ENCODE results near the gene UBXN6. TPM values are rescaled to one million over a fixed set of nuclear protein-coding genes. Genes with fewer than 3 reads are reported as not detected.

The UBXN6 gene
- total RNA-seq, 2 experiments from 2014 or later: 54.5 to 58.4 TPM

DNA sequence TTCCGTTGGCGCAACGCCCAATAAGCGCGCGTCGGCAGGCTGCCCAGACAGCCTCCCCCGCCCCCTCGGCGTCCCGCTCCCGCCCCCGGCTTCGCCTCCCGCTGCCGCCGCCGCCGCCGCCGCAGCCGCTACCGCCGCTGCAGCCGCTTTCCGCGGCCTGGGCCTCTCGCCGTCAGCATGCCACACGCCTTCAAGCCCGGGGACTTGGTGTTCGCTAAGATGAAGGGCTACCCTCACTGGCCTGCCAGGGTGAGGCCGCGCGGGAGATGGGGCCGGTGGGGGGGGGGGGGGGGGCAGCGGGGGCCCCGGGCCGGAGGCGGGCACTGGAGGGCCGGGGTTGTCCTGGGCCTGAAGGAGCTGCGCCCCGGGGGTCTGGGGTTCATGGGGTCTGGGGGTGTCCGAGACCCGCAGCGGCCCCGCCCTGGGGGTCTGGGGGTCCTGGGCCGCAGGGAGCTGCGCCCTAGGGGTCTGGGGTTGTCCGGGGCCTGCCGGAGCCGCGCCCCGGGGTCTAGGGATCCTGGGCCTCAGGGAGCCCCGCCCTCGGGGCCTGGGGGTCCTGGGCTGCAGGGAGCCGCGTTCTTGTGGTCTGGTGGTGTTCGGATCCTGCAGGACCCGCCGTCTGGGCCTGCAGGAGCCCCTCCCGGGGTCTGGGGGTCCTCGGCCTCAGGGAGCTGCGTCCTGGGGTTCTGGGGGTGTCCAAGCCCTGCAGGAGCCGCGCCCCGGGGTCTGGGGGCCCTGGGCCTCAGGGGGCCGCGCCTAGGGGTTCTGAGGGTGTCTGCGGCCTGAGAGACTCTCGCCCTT is 14.8 kb upstream of the UBXN6 start, which contains the start of gene HDGFL2:
HDGFL2 (plus strand) TSS at position 124 of the 801 bp plus-strand sequence; CDS start at position 178, 54 bp downstream.
- H3K27ac Mint-ChIP-seq: no peak within 1 kb of the TSS

DNA sequence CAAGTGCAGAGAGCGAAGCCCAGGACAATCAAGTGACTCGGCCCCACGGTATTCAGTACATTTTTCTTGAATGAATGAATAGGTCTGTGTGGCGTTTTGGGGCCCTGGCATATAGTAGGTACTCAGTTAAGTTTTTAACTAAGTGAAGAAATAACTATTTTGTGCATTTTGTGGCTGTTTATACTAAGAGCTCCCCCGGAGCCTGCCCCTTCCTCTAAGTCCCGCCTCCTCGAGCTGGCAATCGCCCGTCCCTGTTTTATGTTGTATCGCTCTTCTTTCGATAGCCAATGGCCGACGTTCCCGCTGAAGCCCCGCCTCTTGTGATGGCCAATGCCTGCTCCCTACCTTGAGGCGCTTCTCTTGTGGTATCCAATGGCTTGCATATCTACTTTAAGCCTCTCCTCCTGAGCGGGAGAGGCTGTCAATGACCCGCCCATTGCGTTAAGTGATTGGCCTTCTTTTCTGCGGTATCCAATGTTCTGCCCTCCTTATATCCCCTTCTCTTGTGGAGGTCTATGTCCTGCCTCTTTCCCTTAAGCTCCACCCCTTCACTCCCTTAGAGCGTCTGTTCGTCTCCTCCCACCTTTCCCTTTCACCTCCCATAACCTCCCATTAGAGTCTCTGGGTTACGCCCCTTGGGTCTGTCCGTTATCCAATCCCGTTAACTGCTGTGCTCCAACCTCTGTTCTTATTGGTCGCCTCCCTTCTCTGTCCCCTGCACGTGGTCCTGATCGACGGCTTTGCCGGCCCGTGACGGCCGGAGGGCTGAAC is 14.0 kb upstream of the UBXN6 start:
- peaks cover 3% of the 10 kb centered on the region for H3K36me3 Mint-ChIP-seq (ENCODE audit: low read depth)
- H3K9me3 ChIP-seq (ENCODE audit: control insufficient read depth in 1 of 2, insufficient read depth in 1 of 2, low read length in 2 of 2): no peaks in the 10 kb centered on the region
- H3K4me1 Mint-ChIP-seq (ENCODE audit: low read depth): peaks cover 22% of the 10 kb centered on the region
- ChIA-PET POLR2A (interaction anchor here (0.7 to 1.9 kb wide), 20 partner anchors 11 to 1433 kb away, joined by 3 to 36 read pairs (median 5); partner anchors contain the start of genes CHAF1A, DUS3L, EEF2 and FEM1A), CTCF (interaction anchor here (0.6 to 1.3 kb wide), 6 partner anchors 52 to 484 kb away, joined by 3 to 4 read pairs (median 3); partner anchors contain the start of genes SH3GL1 and YJU2)
- H3K27me3 Mint-ChIP-seq: no peaks in the 10 kb centered on the region
- H3K27ac ChIP-seq (ENCODE audit: low read depth in 1 of 2, low read length in 2 of 2): peak overlapping the region; percentile 71 to 72
- intact Hi-C loops (cut with DNase I, micrococcal nuclease): loop anchor here (1.0 to 10.0 kb wide), 9 partner anchors 10 to 323 kb away; partner anchors contain the start of genes CHAF1A (in 2 of the 2), UBXN6 (in 2 of the 2), YJU2 (in 2 of the 2) and FEM1A (in 1 of the 2)
- ATAC-seq (ENCODE audit: poor library complexity) (peak; percentile 84), DNase-seq (peak; percentile 92 to 100 (median 96))
- TF ChIP-seq, protein P1, sequence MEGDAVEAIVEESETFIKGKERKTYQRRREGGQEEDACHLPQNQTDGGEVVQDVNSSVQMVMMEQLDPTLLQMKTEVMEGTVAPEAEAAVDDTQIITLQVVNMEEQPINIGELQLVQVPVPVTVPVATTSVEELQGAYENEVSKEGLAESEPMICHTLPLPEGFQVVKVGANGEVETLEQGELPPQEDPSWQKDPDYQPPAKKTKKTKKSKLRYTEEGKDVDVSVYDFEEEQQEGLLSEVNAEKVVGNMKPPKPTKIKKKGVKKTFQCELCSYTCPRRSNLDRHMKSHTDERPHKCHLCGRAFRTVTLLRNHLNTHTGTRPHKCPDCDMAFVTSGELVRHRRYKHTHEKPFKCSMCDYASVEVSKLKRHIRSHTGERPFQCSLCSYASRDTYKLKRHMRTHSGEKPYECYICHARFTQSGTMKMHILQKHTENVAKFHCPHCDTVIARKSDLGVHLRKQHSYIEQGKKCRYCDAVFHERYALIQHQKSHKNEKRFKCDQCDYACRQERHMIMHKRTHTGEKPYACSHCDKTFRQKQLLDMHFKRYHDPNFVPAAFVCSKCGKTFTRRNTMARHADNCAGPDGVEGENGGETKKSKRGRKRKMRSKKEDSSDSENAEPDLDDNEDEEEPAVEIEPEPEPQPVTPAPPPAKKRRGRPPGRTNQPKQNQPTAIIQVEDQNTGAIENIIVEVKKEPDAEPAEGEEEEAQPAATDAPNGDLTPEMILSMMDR (IDR thresholded peaks at IDR 0.05): no peak
- peaks cover 8% of the 10 kb centered on the region for H3K36me3 ChIP-seq (ENCODE audit: insufficient read depth, low read length)
- H3K4me3 Mint-ChIP-seq: no peak overlapping the region
- no peaks in the 10 kb centered on the region for H3K9me3 Mint-ChIP-seq
- no peaks in the 10 kb centered on the region for H3K27me3 ChIP-seq (ENCODE audit: control insufficient read depth in 1 of 2, insufficient read depth in 2 of 2, low read length in 2 of 2)
- H3K4me1 ChIP-seq (ENCODE audit: insufficient read depth, low read length): peaks cover 35% of the 10 kb centered on the region
- H3K4me3 ChIP-seq (ENCODE audit: low read length): peak overlapping the region; percentile 64
- no peak overlapping the region for H3K27ac Mint-ChIP-seq

More for the DNA sequence above, 14.8 kb upstream of the UBXN6 start, which contains the start of gene HDGFL2:
- ChIA-PET CTCF (interaction anchor here (1.3 kb wide), 1 partner anchor 72 kb away, joined by 3 read pairs; the partner anchor contains the start of gene SH3GL1), POLR2A (interaction anchor here (0.7 to 1.9 kb wide), 12 partner anchors 14 to 1432 kb away, joined by 3 to 36 read pairs (median 8); partner anchors contain the start of genes CHAF1A, FEM1A, KDM4B and MPND)
- no peaks in the 10 kb centered on the region for H3K9me3 ChIP-seq (ENCODE audit: control insufficient read depth in 1 of 2, insufficient read depth in 1 of 2, low read length in 2 of 2)
- peak within 1 kb of the TSS; percentile 64 for H3K4me3 ChIP-seq (ENCODE audit: low read length)
- peak within 1 kb of the TSS; percentile 71 to 72 for H3K27ac ChIP-seq (ENCODE audit: low read depth in 1 of 2, low read length in 2 of 2)
- H3K27me3 ChIP-seq (ENCODE audit: control insufficient read depth in 1 of 2, insufficient read depth in 2 of 2, low read length in 2 of 2): no peaks in the 10 kb centered on the region
- ATAC-seq (ENCODE audit: poor library complexity): no peak
- H3K36me3 ChIP-seq (ENCODE audit: insufficient read depth, low read length): peaks cover 16% of the 10 kb centered on the region
- Mint-ChIP-seq H3K4me3 (peak within 1 kb of the TSS; percentile 83), H3K9me3 (no peaks in the 10 kb centered on the region), H3K4me1 (ENCODE audit: low read depth) (peaks cover 24% of the 10 kb centered on the region), H3K27me3 (no peaks in the 10 kb centered on the region), H3K36me3 (ENCODE audit: low read depth) (peaks cover 11% of the 10 kb centered on the region)
- H3K4me1 ChIP-seq (ENCODE audit: insufficient read depth, low read length): peaks cover 35% of the 10 kb centered on the region
- peak in 4 of 14 experiments; percentile 65 to 96 (median 95) for DNase-seq
- intact Hi-C loops (cut with DNase I, micrococcal nuclease): loop anchor here in 1 of 2 experiments (1.0 to 10.0 kb wide), 6 partner anchors 15 to 322 kb away; partner anchors contain the start of genes CHAF1A, FEM1A, TNFAIP8L1 and UBXN6
- TF ChIP-seq, protein P1 (IDR thresholded peaks at IDR 0.05): no peak

DNA sequence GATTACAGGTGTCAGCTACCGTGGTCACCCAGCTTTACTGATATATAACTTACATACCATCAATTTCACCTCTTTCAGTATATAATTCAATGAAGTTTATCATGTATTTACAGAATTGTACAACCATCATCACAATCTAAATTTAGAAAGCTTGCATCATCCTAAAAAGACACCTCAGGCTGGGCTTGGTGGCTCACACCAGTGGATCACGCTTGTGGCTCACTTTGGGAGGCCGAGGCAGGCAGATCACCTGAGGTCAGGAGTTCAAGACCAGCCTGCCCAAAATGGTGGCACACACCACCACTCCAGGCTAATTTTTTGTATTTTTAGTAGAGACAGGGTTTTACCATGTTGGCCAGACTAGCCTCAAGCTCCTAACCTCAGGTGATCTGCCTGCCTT is 10.2 kb upstream of the UBXN6 start:
- H3K27ac Mint-ChIP-seq: no peak overlapping the region
- H3K27me3 Mint-ChIP-seq: no peaks in the 10 kb centered on the region
- Histone ChIP-seq H3K36me3 (ENCODE audit: insufficient read depth, low read length) (no peaks in the 10 kb centered on the region), H3K4me3 (ENCODE audit: low read length) (no peak overlapping the region), H3K4me1 (ENCODE audit: insufficient read depth, low read length) (peaks cover 13% of the 10 kb centered on the region), H3K9me3 (ENCODE audit: control insufficient read depth in 1 of 2, insufficient read depth in 1 of 2, low read length in 2 of 2) (no peaks in the 10 kb centered on the region), H3K27me3 (ENCODE audit: control insufficient read depth in 1 of 2, insufficient read depth in 2 of 2, low read length in 2 of 2) (no peaks in the 10 kb centered on the region), H3K27ac (ENCODE audit: low read depth in 1 of 2, low read length in 2 of 2) (no peak overlapping the region)
- H3K4me1 Mint-ChIP-seq (ENCODE audit: low read depth): peaks cover 5% of the 10 kb centered on the region
- H3K4me3 Mint-ChIP-seq: no peak overlapping the region
- TF ChIP-seq, protein P1 (IDR thresholded peaks at IDR 0.05): no peak
- ChIA-PET CTCF (no interaction called here), POLR2A (no interaction called here)
- no peak for DNase-seq
- no peak for ATAC-seq (ENCODE audit: poor library complexity)
- no peaks in the 10 kb centered on the region for H3K9me3 Mint-ChIP-seq
- H3K36me3 Mint-ChIP-seq (ENCODE audit: low read depth): no peaks in the 10 kb centered on the region
- intact Hi-C loops (cut with DNase I, micrococcal nuclease): no loop called here
